Measurements from ENCODE around the gene VPS33B.

- TF ChIP-seq CTCF (IDR thresholded peaks at IDR 0.05; ENCODE audit: low read depth, low read length) = no peak
- TF ChIP-seq EZH2phosphoT487 (IDR thresholded peaks at IDR 0.05; ENCODE audit: low read depth) = no peak
These were observed 1.3 kb upstream of the VPS33B start for GRCh38 chr15:91023720-91024119.
